Ramos (cell line): ENCODE measurements around the gene RTN1.

Experiments
- in situ Hi-C: fragments of 300-500 bp; cut with MboI; formaldehyde crosslinking; loops from one replicate; pipeline ENCODE4 v1.14.3; 2022; ENCODE audit warnings: low sequenced_read_pairs; ENCODE audit not compliant: unreplicated experiment

The RTN1 gene

DNA sequence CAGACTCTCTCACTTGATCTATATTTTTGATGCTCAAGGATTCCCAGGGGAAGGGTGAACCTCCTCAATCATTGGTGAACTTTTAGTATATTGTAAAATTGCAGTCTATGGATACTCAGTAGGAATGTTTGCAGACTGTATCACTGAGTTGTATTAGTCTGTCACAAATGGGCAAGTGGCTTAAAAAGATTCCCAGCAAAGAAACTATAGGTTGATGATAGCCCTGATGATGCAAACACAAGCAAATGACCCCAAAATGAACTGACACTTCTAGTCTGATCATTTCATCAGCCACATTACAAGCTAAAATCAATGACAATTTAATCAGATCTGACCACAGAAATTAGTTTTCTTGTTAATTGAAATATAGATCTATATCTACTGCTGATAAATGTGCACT lies 59.5 kb downstream of the RTN1 start:
- in situ Hi-C loops = no loop called here

DNA sequence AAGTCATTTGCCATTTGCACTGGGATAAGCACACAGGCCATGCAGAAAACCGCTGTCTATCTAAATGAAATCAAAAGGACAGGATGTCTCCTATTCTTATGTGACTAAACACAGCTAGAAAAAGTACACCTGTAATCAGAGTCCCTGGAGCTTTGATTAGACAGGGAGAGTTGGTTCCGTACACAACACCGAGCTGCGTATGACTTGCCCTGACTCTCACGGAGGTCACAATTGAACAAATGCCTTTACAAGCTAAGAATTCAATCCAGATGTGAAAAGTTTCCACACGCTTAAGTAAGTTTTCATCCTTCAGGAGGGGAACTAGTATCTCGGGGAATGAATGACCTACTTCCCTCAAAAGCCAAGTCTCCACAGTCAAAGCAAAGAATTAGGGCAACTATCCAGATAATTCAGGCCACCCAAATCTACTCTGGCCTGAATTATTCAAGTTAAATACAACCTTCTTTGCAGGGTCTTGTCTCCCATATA lies 67.5 kb downstream of the RTN1 start:
- in situ Hi-C loops = no loop called here

- in situ Hi-C loops = no loop called here
Observed at GRCh38 chr14:59788176-59788575, 82.4 kb downstream of the RTN1 start.

DNA sequence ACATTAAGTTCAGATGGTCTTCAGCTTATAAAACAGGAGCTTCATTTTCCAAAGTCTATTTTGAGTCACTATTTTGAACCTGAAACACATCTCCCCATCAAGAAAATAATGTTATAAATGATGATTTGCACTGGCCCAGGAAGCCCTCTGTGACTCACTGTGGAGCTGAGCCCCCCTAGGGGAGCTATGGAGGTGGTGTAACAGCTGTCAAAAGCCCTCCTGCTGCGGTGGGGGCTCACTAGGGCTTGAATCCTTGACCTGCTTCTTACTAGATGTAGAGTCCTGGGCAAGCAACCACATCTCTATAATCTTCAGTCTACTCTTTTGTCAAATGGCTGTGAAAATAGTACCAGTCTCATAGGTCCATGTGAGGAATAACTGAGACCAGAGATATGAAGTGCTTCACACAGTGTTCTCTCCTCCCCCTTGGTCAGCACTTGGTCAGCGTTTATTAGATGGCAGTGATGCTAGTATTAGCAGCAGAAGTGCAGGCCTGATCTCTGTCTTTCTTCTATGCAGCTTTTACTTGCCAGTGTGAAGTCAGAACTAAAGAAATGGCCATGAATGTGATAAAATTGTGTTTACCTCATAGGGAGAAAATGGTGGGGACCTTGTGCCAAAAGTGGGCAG lies 83.4 kb downstream of the RTN1 start:
- in situ Hi-C loops = no loop called here

DNA sequence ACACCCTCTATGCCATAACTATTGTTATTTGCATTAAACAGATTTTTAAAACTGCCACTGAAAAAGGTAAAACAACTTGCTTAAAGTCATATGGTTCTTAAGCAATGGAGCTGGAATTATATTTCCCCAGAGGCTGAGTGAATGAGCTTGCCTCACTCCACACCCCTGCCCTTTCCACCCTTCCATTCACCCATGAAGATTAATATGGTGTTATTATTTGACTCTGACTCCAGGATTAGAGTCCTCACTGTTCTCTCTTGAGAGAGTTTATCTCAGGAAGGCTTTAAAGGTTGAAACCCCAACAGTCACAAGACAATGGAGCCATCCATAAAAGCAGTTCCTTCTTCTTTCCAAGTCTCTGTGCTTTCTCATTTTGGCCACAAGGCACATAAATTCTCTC lies 84.9 kb downstream of the RTN1 start:
- in situ Hi-C loops = no loop called here

GRCh38 chr14:59782760-59783159 lies 87.8 kb downstream of the RTN1 start:
- in situ Hi-C loops = no loop called here

- in situ Hi-C loops = no loop called here
Observed at GRCh38 chr14:59777006-59777579, 93.5 kb downstream of the RTN1 start.

DNA sequence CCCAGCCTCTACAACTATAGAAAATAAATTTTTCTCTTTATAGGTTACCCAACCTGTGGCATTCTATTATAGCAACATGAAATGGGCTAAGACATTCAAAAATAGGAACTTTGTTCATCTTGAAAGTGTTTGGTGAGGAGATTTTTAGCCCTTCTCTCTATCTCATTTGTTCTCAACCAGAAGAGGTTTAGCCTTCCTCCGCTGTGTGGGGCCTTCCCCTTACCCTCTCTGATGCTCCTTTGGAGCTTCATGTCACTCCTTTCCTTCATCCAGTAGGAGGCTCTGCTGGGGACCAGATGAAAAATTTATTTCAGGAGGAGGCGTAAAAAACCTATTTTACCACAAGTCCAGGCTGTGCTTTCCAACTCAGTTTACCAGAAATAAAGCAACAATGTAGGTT lies 94.1 kb downstream of the RTN1 start:
- in situ Hi-C loops = no loop called here

GRCh38 chr14:59772233-59772632 lies 98.3 kb downstream of the RTN1 start:
- in situ Hi-C loops = no loop called here

GRCh38 chr14:59771577-59771976 lies 99.0 kb downstream of the RTN1 start:
- in situ Hi-C loops = no loop called here

- in situ Hi-C loops = no loop called here
Observed at GRCh38 chr14:59769586-59769985, 101.0 kb downstream of the RTN1 start.

- in situ Hi-C loops = no loop called here
Observed at GRCh38 chr14:59768855-59769375, 101.7 kb downstream of the RTN1 start.

- in situ Hi-C loops = no loop called here
Observed at GRCh38 chr14:59761851-59762250, 108.7 kb downstream of the RTN1 start.

DNA sequence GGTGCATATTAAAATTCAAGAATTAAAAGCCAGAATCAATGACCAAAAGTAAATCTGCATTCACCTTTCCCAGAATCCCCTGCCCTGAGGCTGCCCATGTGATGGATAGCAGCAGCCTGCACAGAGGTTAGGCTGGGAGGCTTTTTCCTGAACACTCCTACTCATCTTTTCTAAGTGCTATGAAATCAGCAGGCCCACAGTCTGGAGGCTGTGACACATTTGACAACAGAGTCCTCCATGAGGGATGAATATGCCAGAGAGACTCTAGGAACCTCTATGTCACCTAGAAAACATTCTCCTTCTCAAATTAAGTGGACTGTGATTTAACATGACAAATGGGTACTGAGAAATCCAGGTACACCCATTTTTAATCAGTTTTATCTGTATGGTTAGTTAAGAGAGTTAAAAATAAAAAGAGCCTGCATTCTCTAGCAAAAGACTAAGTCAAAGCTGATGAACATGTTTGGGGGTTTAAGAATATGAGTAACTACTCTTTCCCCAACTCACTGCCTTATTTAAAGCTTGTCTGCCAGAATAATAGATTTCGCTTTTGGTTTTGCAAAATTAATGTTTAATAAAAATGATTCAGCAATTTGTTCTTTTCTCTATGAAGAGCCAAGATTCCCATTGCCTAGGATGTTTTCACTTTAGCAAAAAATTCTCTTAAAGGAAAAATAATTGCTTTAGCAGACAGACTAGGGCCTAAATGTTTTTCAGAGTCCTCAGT lies 115.0 kb downstream of the RTN1 start:
- in situ Hi-C loops = no loop called here

GRCh38 chr14:59754256-59754655 lies 116.3 kb downstream of the RTN1 start:
- in situ Hi-C loops = no loop called here

DNA sequence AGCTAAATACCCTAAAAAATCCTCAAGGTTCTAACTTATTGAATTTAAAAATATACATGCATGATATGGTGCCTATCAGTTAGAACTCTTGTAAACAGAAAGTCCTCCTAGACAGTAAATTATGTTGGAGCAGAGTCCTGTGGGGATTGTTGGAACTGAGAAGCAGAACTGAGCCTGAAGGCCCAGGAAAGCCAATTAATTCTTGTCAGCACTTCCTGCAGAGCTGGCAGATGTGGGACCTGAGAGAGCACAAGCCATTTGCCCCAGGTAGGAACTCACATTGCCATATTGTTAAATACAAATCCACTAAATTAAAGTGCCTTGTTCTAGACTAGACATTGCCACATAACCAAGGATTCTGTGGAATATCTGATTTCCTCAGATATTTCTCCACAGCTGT lies 117.1 kb downstream of the RTN1 start:
- in situ Hi-C loops = no loop called here

- in situ Hi-C loops = no loop called here
Observed at GRCh38 chr14:59751578-59751977, 119.0 kb downstream of the RTN1 start.

- in situ Hi-C loops = no loop called here
Observed at GRCh38 chr14:59739794-59740193, 130.8 kb downstream of the RTN1 start.

GRCh38 chr14:59728304-59728703 lies 142.3 kb downstream of the RTN1 start:
- in situ Hi-C loops = no loop called here

DNA sequence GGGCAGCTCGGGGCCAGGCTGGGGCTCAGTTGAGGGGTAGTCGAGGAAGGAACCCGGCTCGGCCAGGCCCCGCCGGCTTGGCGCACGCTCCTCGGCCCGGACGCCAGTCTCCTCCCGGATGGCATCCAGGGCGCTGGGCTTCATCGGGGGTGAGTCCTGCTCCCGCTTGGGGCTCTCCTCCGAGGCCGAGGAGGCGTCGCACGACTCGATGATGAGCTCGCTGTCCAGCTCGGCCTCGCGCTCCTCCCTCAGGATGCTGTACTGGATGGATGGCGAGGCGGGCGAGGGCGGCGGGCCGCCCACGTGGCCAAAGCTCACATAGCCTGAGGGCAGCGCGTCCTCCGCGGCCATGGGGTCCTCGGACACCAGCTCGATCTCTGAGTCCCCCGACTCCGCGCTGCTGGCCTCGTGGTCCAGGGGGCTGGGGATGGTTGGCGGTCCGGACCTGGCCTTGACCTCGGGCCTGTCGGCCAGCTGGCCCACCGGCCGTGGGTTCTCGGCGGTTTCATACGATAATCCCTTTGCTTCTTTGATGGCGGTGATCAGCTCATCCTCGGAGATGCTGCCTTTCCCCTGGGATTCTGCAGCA lies 143.4 kb downstream of the RTN1 start:
- in situ Hi-C loops = no loop called here

DNA sequence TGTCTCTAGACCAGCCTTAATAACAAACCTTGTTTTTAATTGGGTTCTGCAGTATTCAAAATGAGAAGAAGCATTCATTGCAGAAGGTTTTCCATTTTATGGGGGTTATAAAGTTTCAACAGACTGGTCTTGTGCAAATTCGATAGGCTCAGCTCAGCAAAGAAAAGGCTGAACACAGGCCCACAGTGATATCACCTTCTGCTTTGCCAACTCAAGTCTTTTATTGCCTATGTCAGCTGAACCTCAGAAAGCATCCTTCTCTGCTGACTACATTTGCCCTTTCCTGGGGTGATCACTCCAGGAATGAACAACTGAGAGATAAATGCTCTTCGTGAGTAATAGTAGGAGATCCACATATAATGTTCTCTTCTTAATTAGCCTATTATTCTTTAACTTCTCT lies 159.5 kb downstream of the RTN1 start:
- in situ Hi-C loops = no loop called here
